IPS-15b (cell line): ENCODE measurements around the gene DPEP1.
"Not testable (repeated sequence)": the region's sequence is repeated elsewhere in the genome, so short reads cannot be mapped to it uniquely, and the experiment has no call there.

ENCODE experiments used
- H3K27me3 ChIP-seq: one replicate; pipeline ENCODE4 v1.6.1; 2013; ENCODE audit warnings: low read length; ENCODE audit not compliant: control insufficient read depth, insufficient read depth
- H3K36me3 ChIP-seq: one replicate; pipeline ENCODE4 v1.6.1; 2013; ENCODE audit warnings: low read length; ENCODE audit not compliant: control insufficient read depth, insufficient read depth
- H3K4me1 ChIP-seq: one replicate; pipeline ENCODE4 v1.6.1; 2013; ENCODE audit warnings: mild to moderate bottlenecking, low read length; ENCODE audit not compliant: control insufficient read depth, insufficient read depth
- H3K4me3 ChIP-seq: one replicate; pipeline ENCODE4 v1.5.1; 2013; ENCODE audit warnings: low read depth, low read length
- H3K9ac ChIP-seq: one replicate; pipeline ENCODE4 v1.6.1; 2013; ENCODE audit warnings: low read depth, mild to moderate bottlenecking, low read length
- H3K9me3 ChIP-seq: one replicate; pipeline ENCODE4 v1.6.1; 2013; ENCODE audit warnings: mild to moderate bottlenecking, low read length; ENCODE audit not compliant: control insufficient read depth, insufficient read depth

DPEP1 gene

DNA sequence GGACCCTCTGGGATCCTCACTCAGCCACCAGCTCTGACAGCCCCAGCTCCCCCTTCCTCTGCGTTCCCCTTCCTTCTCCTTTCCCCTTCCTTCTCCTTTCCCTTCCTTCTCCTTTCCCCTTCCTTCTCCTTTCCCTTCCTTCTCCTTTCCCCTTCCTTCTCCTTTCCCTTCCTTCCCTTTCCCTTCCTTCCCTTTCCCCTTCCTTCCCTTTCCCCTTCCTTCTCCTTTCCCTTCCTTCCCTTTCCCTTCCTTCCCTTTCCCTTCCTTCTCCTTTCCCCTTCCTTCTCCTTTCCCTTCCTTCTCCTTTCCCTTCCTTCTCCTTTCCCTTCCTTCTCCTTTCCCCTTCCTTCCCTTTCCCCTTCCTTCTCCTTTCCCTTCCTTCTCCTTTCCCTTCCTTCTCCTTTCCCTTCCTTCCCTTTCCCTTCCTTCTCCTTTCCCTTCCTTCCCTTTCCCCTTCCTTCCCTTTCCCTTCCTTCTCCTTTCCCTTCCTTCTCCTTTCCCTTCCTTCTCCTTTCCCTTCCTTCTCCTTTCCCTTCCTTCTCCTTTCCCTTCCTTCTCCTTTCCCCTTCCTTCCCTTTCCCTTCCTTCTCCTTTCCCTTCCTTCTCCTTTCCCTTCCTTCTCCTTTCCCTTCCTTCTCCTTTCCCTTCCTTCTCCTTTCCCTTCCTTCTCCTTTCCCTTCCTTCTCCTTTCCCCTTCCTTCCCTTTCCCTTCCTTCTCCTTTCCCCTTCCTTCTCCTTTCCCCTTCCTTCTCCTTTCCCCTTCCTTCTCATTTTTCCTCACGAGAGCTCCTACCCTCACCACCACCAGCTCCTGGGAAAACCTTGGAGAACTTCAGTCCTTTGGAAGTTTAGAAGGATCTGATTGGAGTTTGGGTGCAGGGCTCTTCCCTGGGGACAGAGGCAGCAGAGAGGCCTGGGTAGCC lies 21.3 kb downstream of the DPEP1 start:
- not testable (repeated sequence) for H3K4me1 ChIP-seq, H3K27me3 ChIP-seq, H3K9ac ChIP-seq, H3K4me3 ChIP-seq, H3K9me3 ChIP-seq, H3K36me3 ChIP-seq

DNA sequence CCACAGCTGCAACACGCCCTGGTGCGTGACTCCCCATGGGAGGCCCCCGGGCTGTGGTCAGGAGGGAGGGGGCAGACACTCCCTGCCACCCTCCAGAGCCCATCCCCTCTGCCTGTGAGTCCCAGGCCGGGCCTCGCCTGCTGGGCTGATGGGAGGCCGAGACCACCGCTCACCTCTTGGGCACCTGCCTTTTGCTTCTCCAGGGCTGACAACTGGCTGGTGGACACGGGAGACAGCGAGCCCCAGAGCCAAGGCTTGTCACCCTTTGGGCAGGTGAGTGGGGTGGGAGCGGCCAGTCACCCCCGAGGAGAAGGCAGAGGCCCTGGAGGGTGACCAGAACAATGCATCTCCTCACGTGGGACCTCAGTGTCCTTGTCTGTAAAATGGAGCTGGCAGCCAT lies 23.2 kb downstream of the DPEP1 start:
- H3K4me1 ChIP-seq = no peaks in the 10 kb centered on the region
- no peak overlapping the region for H3K9ac ChIP-seq
- no peak overlapping the region for H3K4me3 ChIP-seq
- no peaks in the 10 kb centered on the region for H3K9me3 ChIP-seq
- no peaks in the 10 kb centered on the region for H3K36me3 ChIP-seq
- H3K27me3 ChIP-seq = peaks cover 6% of the 10 kb centered on the region

DNA sequence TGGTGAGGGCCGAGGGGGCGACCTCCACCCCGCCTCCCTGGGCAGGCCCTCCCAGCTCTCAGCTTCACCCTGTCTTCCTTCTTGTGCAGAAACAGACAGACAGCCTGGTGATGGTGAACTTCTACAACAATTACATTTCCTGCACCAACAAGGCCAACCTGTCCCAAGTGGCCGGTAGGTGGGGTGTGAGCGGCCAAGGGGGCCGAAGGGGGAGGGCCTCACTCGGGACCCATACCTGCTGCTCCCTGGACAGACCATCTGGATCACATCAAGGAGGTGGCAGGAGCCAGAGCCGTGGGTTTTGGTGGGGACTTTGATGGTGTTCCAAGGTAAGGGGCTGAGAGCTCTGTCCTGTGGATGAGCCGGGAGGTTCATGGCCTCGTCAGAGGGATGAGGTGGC lies 23.9 kb downstream of the DPEP1 start:
- Histone ChIP-seq H3K4me3 (no peak overlapping the region), H3K9me3 (no peaks in the 10 kb centered on the region), H3K9ac (no peak overlapping the region), H3K27me3 (peaks cover 6% of the 10 kb centered on the region), H3K4me1 (no peaks in the 10 kb centered on the region), H3K36me3 (no peaks in the 10 kb centered on the region)

DNA sequence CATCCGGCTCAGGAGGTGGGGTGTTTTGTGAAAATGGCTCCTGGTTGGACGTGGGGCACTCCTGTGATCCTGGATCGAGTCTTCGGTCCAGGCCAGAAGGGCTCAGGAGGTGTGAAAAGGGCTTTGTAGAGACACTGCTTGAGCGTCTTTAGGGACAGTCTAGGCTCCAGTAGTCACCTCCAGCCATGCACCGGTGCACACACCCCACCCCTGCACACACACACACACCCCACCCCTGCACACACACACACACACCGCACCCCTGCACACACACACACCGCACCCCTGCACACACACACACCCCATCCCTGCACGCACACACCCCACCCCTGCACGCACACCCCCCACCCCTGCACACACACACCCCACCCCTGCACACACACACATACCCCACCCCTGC lies 25.0 kb downstream of the DPEP1 start:
- no peaks in the 10 kb centered on the region for H3K9me3 ChIP-seq
- no peaks in the 10 kb centered on the region for H3K36me3 ChIP-seq
- H3K27me3 ChIP-seq = peaks cover 5% of the 10 kb centered on the region
- no peaks in the 10 kb centered on the region for H3K4me1 ChIP-seq
- H3K9ac ChIP-seq = no peak overlapping the region
- H3K4me3 ChIP-seq = no peak overlapping the region

DNA sequence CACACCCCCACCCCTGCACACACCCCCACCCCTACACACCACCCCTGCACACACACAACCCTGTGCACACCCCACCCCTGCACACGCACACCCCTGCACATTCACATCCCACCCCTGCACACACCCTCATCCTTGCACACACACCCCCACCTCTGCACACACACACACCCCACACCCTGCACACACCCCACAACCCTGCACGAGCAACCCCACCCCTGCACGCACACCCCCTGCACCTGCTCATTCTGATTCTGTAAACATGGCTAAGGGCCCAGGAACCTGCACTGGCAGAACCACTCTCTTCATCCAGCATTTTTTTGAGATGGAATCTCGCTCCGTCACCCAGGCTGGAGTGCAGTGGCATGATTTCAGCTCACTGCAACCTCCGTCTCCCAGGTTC lies 25.9 kb downstream of the DPEP1 start:
- H3K27me3 ChIP-seq = peaks cover 3% of the 10 kb centered on the region
- peaks cover 5% of the 10 kb centered on the region for H3K36me3 ChIP-seq
- H3K9me3 ChIP-seq = no peaks in the 10 kb centered on the region
- H3K4me1 ChIP-seq = no peaks in the 10 kb centered on the region
- no peak overlapping the region for H3K4me3 ChIP-seq
- H3K9ac ChIP-seq = no peak overlapping the region

DNA sequence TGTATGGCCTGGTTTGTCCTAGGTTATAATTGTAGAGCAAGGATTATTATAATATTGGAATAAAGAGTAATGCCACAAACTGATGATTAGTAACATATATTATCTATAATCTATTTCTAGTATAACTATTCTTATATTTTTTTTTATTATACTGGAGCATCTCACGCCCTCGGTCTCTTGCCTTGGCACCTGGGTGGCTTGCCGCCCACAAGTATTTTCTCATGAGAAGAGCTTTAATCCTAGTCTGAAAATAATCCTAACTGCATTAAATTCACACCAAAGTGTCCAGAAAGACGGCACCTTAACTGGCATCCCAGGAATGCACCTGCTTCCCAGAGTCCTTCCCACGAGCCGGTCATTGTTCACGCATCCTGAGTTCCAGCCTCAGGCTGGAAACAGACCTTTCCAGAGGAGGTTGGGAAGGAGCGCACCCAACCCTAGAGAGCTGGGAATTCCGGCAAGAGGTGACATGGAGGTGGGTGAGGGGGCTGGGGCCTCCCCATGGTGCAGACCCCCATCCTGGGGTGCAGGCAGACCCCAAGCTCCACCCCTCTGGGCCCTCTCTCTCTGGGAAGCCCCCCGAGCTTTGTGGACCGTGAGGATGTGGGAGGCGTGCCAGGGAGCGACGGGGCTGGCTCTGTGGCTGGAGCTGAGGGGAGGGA lies 28.1 kb downstream of the DPEP1 start:
- H3K4me1 ChIP-seq = no peaks in the 10 kb centered on the region
- H3K9ac ChIP-seq = no peak overlapping the region
- no peaks in the 10 kb centered on the region for H3K9me3 ChIP-seq
- H3K4me3 ChIP-seq = no peak overlapping the region
- H3K27me3 ChIP-seq = no peaks in the 10 kb centered on the region
- H3K36me3 ChIP-seq = peaks cover 15% of the 10 kb centered on the region

DNA sequence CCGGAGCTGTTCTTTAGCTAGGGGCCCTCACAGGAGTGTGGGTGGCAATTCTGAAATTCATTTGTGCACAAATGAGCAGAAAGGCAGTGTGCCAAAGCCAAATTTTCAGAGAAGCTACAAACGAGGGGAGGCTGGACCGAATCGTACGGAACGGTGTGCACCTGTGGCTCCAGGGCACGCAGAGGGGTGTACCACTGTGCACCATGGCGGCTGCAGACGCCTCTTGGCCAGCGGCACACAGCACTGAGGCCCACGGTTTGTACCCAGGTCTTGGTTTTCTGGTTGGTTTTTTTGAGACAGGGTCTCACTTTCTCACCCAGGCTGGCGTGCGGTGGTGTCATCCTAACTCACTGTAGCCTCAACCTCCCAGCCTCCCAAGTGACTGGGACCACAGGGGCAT lies 29.1 kb downstream of the DPEP1 start:
- H3K9me3 ChIP-seq = no peaks in the 10 kb centered on the region
- H3K4me1 ChIP-seq = no peaks in the 10 kb centered on the region
- peaks cover 22% of the 10 kb centered on the region for H3K36me3 ChIP-seq
- no peaks in the 10 kb centered on the region for H3K27me3 ChIP-seq
- no peak overlapping the region for H3K9ac ChIP-seq
- H3K4me3 ChIP-seq = no peak overlapping the region

DNA sequence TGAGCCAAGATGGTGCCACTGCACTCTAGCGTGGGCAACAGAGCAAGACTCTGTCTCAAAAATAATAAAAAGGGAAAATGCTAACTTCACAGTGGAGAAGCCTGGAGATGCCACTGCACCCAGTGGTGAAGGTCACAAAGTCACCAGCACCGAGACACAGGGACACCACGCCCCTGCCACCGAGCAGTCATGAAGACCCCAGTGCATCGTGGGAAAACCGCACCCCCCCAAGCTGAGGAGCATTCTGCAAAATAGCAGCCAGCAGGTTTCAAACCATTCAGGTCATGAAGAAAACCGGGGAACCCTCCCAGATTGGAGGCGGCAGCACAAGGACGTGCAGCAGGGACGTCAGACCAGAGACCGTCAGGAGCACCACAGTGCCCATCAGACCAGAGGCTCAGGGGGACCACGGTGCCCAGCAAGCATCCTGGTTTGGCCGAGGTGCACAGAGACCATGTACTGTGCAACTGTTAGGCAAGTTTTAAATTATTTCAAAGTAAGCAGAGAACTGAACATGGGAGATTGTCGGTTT lies 30.4 kb downstream of the DPEP1 start:
- Histone ChIP-seq H3K27me3 (no peaks in the 10 kb centered on the region), H3K4me1 (no peaks in the 10 kb centered on the region), H3K9ac (no peak overlapping the region), H3K9me3 (no peaks in the 10 kb centered on the region), H3K4me3 (no peak overlapping the region), H3K36me3 (peaks cover 22% of the 10 kb centered on the region)

DNA sequence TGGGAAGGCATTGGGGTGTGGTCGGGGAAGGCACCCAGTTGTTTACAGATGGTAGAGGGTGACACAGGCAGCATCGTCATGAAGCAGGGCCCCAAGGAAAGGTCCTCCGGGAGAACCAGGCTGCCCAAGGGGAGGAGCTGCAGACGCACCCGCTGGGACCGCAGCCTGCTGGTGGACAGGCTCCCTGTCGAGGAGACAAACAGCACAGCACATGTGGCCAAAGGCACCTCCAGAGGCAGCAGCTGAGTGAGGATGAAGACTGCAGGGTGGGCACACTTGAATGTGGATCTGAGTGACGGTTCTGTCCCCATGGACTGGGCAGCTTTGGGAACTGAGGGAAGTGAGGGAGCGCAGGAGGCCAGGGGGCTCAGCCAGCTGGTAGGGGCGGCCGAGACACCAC lies 31.7 kb downstream of the DPEP1 start:
- Histone ChIP-seq H3K4me1 (no peaks in the 10 kb centered on the region), H3K36me3 (peaks cover 22% of the 10 kb centered on the region), H3K4me3 (no peak overlapping the region), H3K27me3 (no peaks in the 10 kb centered on the region), H3K9ac (no peak overlapping the region), H3K9me3 (no peaks in the 10 kb centered on the region)

DNA sequence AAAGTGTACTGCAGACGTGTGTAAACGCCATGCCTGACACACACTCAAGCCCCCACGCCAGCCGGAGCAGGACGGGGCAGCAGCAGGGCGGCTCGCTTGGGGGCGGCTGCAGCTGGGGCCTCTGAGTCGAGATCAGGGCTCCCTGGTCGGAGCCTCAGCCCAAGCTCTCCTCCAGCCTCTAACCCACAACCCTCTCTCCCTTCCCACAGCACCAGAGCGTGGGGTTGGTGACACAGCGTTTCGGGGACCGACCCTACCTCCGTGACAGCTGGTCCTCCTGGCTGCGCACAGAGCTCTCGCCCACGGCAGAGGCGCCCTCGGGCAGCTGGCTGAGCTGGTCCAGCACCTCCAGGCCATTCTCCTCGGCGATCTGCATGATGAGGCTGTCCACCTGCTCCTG lies 32.8 kb downstream of the DPEP1 start:
- Histone ChIP-seq H3K4me1 (no peaks in the 10 kb centered on the region), H3K4me3 (no peak overlapping the region), H3K9ac (no peak overlapping the region), H3K9me3 (no peaks in the 10 kb centered on the region), H3K27me3 (no peaks in the 10 kb centered on the region), H3K36me3 (peaks cover 22% of the 10 kb centered on the region)

DNA sequence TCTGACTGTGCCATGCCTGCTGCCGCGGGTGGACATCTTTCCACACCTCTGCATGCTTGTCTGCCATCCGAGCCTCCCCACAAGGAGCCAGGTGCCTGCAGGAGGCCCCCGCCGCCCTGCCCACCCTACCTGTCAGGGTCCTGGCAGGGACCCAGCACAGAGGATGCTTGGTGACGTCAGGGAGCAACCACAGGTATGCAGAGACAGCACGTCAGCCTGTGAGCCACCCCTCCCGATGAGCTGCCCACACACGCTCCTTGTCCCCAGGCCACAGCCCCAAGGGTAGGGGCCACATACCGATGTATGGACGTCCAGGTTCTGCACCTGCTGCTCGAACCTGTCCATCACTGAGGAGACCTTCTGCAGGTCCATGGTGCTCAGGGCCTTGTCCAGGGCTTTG lies 33.5 kb downstream of the DPEP1 start:
- H3K9me3 ChIP-seq = no peaks in the 10 kb centered on the region
- H3K4me3 ChIP-seq = no peak overlapping the region
- no peaks in the 10 kb centered on the region for H3K27me3 ChIP-seq
- no peaks in the 10 kb centered on the region for H3K4me1 ChIP-seq
- peaks cover 22% of the 10 kb centered on the region for H3K36me3 ChIP-seq
- no peak overlapping the region for H3K9ac ChIP-seq

DNA sequence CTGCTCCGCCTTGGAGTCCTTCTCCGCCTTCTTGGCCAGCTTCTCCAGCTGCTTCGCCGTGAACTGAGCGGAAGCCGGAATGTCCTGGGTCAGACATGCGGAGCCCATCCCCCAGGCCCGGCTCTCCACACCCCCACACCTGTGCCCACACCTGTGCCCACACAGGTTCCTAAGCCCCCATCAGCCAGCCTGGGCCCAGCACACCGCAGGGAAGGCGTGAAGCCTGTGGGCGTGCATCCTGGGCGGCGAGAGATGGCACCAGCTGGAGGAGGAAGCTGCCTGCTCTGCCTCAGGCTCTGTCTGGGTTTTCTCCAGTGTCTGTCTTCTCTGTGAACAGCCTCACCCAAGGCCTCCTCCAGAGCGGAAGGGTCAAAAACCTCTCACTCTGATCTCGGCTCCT lies 38.1 kb downstream of the DPEP1 start:
- Histone ChIP-seq H3K4me3 (no peak overlapping the region), H3K9ac (no peak overlapping the region), H3K27me3 (no peaks in the 10 kb centered on the region), H3K9me3 (no peaks in the 10 kb centered on the region), H3K4me1 (no peaks in the 10 kb centered on the region), H3K36me3 (peaks cover 7% of the 10 kb centered on the region)
